PC-9 (cell line): ENCODE results near the gene APCDD1L.

ENCODE experiments used
- CTCF ChIP-seq: fragments of 200-600 bp; sonication (generic); conservative IDR thresholded peaks from 2 replicates; pipeline ENCODE4 v1.6.1; 2017; ENCODE audit warnings: mixed run types, antibody characterized with exemption, mild to moderate bottlenecking, moderate library complexity
- EZH2 ChIP-seq: fragments of 200-600 bp; sonication (generic); IDR thresholded peaks from 2 replicates; pipeline ENCODE4 v1.8.0; 2017; ENCODE audit warnings: antibody characterized with exemption, low read depth

- TF ChIP-seq CTCF = no peak
- no peak for TF ChIP-seq EZH2
Measured at GRCh38 chr20:58503668-58504067, 11.5 kb downstream of the APCDD1L start.
